ENCODE measurements around the gene CACNA1I.

DNA sequence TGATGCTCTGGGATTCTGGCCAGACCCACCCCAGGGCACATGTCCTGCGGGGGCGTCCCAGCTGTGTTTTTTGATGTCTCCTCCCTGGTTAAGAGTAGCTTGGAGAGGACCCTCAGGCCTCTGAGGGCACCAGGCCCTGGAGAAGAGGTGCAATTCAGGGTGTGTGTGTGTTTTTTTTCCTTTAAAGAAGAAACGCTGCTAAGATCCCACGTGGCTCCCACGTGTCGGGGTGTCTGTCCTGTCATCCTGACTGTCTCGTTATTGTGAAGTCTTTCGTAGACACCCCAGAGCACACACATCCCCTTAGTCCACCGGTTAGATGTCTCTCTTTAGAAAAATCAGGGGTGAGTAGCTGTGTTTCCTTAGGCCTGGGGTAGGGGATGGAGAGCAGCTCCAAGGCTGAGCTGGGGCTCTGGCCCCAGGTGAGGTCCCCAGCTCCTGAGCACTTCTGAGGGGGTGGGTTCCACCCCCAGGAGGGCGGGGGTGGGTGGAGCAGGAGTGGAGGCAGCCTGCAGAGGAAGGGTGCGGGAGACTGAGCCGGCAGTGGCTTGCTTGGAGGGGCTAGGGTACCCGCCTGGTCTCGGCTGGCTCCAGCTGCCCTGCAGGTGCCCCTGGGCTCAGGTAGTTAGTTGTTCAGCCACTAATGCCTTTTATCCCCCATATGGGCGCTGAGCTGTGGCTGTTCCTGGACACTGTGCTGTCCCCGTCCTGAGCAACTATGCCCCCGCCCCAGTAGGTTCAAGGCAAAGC lies 116.4 kb downstream of the CACNA1I start:
- TF ChIP-seq POLR2A (IDR thresholded peaks at IDR 0.05): no peak
- TF ChIP-seq, protein P1, sequence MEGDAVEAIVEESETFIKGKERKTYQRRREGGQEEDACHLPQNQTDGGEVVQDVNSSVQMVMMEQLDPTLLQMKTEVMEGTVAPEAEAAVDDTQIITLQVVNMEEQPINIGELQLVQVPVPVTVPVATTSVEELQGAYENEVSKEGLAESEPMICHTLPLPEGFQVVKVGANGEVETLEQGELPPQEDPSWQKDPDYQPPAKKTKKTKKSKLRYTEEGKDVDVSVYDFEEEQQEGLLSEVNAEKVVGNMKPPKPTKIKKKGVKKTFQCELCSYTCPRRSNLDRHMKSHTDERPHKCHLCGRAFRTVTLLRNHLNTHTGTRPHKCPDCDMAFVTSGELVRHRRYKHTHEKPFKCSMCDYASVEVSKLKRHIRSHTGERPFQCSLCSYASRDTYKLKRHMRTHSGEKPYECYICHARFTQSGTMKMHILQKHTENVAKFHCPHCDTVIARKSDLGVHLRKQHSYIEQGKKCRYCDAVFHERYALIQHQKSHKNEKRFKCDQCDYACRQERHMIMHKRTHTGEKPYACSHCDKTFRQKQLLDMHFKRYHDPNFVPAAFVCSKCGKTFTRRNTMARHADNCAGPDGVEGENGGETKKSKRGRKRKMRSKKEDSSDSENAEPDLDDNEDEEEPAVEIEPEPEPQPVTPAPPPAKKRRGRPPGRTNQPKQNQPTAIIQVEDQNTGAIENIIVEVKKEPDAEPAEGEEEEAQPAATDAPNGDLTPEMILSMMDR (IDR thresholded peaks at IDR 0.05): no peak
- no peak for TF ChIP-seq POLR2AphosphoS5 (IDR thresholded peaks at IDR 0.05)
